ENCODE data around the gene ATL1.
A peak's percentile ranks its signal among the peaks of the same experiment; 100 is the strongest.
"Not testable (repeated sequence)": the region's sequence is repeated elsewhere in the genome, so short reads cannot be mapped to it uniquely, and the experiment has no call there.

ATL1 gene

GRCh38 chr14:50534997-50535396 is 24.9 kb upstream of the ATL1 start:
- DNase-seq: no peak

DNA sequence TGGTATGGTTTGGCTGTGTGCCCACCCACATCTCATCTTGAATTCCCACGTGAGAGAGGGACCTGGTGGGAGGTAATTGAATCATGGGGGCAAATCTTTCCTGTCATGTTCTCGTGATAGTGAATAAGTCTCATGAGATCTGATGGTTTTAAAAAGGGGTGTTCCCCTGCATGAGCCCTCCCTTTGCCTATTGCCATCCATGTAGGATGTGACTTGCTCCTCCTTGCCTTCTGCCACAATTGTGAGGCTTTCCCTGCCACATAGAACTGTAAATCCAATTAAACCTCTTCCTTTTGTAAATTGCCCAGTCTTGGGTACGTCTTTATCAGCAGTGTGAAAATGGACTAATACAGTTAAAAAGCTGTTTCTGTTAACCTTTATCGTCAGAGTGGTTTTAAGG is 21.9 kb upstream of the ATL1 start:
- DNase-seq: not testable (repeated sequence)

DNA sequence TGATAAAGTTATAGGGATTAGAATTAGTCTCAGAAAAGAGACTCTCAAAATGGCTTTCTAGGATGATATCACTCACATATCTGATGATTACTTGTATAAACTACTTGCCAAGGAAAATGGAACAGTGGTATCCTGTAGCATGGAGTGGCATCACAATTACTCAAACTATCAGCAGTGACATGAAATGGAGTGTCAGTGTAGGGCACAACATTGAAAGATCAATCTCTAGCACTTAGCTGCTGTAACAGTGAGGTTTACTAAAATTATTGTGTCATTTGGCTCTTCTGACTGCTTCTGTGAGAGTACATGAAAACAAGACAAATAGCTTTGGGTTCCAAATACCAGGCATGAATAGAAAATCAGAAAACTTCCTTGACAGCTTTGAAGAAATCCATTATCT is 20.9 kb upstream of the ATL1 start:
- DNase-seq: no peak

DNA sequence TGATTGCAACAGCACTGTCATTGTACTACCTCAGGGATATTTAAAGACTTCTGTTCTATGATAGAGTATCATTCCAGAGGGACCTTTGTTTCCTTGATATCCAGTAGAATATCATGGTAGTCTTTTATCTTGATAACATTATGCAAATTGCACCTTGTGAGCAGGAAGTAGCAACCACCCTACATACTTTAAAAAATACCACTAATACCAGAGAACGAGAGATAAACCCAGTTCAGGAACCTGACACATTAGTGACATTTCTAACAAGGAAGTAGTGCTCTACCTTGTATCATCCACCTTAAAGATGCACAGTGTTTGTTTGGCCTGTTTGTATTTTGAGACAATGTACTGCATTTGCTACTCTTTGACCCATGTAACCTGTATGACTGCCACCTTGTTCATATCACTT is 18.8 kb upstream of the ATL1 start:
- DNase-seq: no peak

GRCh38 chr14:50542941-50543418 is 17.0 kb upstream of the ATL1 start:
- peak; percentile 5 for DNase-seq

DNA sequence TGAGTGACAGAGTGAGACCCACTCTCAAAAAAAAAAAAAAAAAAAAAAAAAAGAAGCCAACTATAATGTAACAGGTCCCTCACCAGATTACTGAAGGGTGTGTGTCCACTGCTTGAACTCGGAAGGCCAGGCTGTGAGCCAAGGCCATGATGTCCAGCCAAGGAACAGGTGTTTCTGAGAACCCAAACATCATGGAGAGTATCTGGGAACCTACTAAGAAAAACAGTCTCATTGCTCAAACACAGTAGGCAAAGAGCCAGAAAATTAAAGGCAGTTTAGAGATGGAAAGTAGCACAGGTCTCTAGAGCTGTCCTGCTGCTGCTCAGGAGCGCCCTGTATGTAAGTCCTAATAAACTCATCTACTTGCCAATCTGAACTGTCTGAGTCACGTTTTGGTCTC is 15.0 kb upstream of the ATL1 start:
- no peak for DNase-seq

GRCh38 chr14:50545618-50546017 is 14.3 kb upstream of the ATL1 start:
- no peak for DNase-seq

- no peak for DNase-seq
These were observed 9.7 kb upstream of the ATL1 start for GRCh38 chr14:50550294-50550693.

DNA sequence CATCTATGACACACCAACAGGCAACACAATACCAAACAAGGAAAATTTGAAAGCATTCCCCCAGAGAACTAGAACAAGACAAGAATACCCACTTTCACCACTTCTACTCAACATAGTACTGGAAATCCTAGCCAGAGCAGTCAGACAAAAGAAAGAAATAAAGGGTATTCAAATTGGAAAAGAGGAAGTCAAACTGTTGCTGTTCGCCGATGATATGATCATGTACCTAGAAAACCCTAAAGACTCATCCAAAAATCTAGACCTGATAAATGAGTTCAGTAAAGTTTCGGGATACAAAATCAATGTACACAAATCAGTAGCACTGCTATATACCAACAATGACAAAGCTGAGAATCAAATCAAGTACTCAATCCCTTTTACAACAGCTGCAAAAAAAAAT is 8.1 kb upstream of the ATL1 start:
- no peak for DNase-seq

GRCh38 chr14:50552796-50553195 is 7.1 kb upstream of the ATL1 start:
- DNase-seq: not testable (repeated sequence)

GRCh38 chr14:50560931-50561285 is 963 bp downstream of the ATL1 start:
- peak; percentile 23 for DNase-seq

GRCh38 chr14:50562841-50563240 is 2.9 kb downstream of the ATL1 start:
- DNase-seq: no peak

GRCh38 chr14:50569714-50570274 is 9.8 kb downstream of the ATL1 start:
- DNase-seq: no peak

DNA sequence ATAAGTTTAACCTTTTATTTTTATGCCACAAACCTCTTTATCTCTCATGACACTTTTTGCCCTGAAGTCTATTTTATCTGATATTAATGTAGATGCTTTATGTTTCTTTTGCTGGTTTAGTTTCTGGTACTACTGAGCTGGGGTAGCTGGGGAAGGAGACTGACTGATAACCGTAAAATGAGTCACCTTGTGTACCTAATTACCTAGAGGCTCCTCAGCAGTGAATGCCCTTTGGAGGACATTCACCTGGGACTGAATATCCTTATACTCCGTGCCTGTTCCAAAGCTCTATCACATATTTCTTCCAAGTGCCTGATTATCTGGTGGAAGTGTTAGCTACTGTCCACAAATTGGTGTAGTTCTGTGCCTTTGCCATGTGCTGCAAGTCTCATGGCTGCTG is 13.9 kb downstream of the ATL1 start:
- no peak for DNase-seq

DNA sequence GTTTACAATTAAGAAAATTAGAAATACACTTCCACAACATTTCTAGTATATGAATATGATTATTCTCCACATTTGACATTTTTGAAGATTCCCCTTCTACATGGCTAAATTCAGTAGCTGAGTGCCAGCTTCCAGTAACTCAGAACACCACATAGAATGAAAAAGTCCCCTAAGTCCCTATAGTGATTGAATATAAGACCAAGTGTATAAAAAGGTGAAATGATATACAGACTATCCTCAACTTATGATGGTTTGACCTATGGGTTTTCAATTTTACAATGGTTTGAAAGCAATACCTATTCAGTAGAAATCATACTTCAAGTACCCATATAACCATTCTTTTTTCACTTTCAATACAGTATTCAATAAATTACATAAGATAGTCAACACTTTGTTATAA is 15.8 kb downstream of the ATL1 start:
- DNase-seq: no peak

DNA sequence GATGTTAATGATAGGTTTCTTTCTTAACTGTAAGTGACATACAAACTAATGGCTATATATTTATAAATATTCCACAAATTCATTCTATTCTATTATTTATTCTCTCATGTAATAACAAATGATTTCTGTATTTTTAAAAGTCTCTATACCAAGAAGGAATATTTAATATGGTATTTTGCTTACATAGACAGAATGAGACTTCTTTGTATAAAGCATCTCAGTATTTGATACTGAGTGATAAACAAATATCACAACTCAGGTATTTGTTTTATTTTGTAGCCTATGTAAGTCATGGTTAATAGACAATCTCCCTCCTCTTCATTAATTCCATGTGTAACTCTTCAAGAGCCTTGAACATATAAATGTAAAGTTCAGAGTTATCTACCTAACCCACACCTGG is 18.0 kb downstream of the ATL1 start:
- DNase-seq: no peak

DNA sequence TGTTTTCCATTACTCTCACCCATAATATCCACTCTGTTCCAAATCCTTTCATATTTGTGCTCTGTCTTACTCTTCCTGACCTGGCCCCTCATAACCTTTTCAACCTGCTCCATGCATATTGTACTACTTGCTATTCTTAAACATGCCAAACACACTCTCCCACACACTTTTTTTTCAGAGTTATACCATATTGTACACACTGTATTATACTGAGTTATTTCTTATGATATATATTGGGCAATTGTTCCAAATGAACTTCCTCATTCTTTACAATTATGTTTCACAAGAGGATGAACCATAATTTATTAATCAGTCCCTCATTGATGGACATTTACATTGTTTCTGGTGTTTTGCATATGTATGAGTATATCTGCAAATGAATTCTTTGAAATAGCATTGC is 18.5 kb downstream of the ATL1 start:
- DNase-seq: no peak

GRCh38 chr14:50590464-50590863 is 30.5 kb downstream of the ATL1 start:
- DNase-seq: no peak

- no peak for DNase-seq
These were observed 34.8 kb downstream of the ATL1 start for GRCh38 chr14:50594577-50595316.

DNA sequence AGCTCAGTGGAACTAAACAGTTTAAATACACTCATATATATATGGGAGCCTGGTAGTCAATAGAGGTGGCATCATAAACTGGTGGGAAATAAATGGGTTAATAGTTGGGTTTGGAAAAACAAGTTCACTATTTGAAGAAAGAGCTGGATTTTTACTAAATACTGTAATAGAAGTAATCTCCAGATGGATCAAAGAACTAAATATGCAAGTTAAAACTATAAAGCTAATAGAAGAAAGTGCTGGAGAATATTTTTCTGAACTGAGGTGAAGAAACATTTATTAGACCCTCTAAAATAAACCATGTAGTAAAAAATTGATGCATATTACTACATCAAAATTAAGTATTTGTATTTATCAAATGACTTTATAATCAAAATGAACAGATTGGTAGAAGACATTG is 38.8 kb downstream of the ATL1 start:
- DNase-seq: no peak

GRCh38 chr14:50599700-50600444 is 39.9 kb downstream of the ATL1 start:
- DNase-seq: no peak

- no peak for DNase-seq
These were observed 40.9 kb downstream of the ATL1 start for GRCh38 chr14:50600849-50601248.

- DNase-seq: no peak
These were observed 41.4 kb downstream of the ATL1 start for GRCh38 chr14:50601394-50601793.

- DNase-seq: no peak
These were observed 42.1 kb downstream of the ATL1 start for GRCh38 chr14:50602035-50602434.
